Hepatocyte (in vitro differentiated cells): Measurements from ENCODE around the gene PLA2G5.

Experiments used
- CTCF ChIP-seq: fragments of 200-600 bp; sonication (generic); IDR thresholded peaks from 2 replicates; pipeline ENCODE4 v1.5.1; 2016; ENCODE audit warnings: antibody characterized with exemption, mild to moderate bottlenecking; ENCODE audit not compliant: poor library complexity
- EZH2 ChIP-seq: fragments of 200-600 bp; sonication (generic); IDR thresholded peaks from 2 replicates; pipeline ENCODE4 v1.6.1; 2016; ENCODE audit warnings: antibody characterized with exemption, mild to moderate bottlenecking, borderline replicate concordance
- EZH2phosphoT487 ChIP-seq: fragments of 200-600 bp; sonication (generic); IDR thresholded peaks from one replicate; pipeline ENCODE4 v1.6.1; 2018; ENCODE audit warnings: antibody characterized with exemption, mild to moderate bottlenecking, low read depth, moderate library complexity; ENCODE audit not compliant: unreplicated experiment, severe bottlenecking

- TF ChIP-seq CTCF = no peak
- TF ChIP-seq EZH2 = no peak
- TF ChIP-seq EZH2phosphoT487 = no peak
Measured at GRCh38 chr1:20117236-20117635, 47.2 kb downstream of the PLA2G5 start.
